KMS-11 (cell line): Measurements from ENCODE around the gene CCRL2.
A peak's percentile ranks its signal among the peaks of the same experiment; 100 is the strongest.

Source experiments
- H2AFZ ChIP-seq: fragments of 200-600 bp; sonication (generic); 2 replicates; pipeline ENCODE4 v1.6.1; 2016; ENCODE audit warnings: antibody characterized with exemption, mixed run types, low read depth
- H3K27ac ChIP-seq: fragments of 200-600 bp; sonication (generic); 2 replicates; pipeline ENCODE4 v1.6.1; 2016; ENCODE audit warnings: mild to moderate bottlenecking, mixed run types
- H3K27me3 ChIP-seq: fragments of 200-600 bp; sonication (generic); 2 replicates; pipeline ENCODE4 v1.6.1; 2017; ENCODE audit warnings: mild to moderate bottlenecking, low read depth, mixed run types, moderate library complexity; ENCODE audit not compliant: insufficient read depth
- H3K36me3 ChIP-seq: fragments of 200-600 bp; sonication (generic); 2 replicates; pipeline ENCODE4 v1.6.1; 2017; ENCODE audit warnings: mild to moderate bottlenecking, mixed run types; ENCODE audit not compliant: insufficient read depth
- H3K4me1 ChIP-seq: fragments of 200-600 bp; sonication (generic); 2 replicates; pipeline ENCODE4 v1.6.1; 2016; ENCODE audit warnings: mild to moderate bottlenecking, low read depth, mixed run types; ENCODE audit not compliant: poor library complexity, severe bottlenecking
- H3K4me2 ChIP-seq: fragments of 200-600 bp; sonication (generic); 2 replicates; pipeline ENCODE4 v1.7.0; 2016; ENCODE audit warnings: mild to moderate bottlenecking, mixed run types
- H3K4me3 ChIP-seq: fragments of 200-600 bp; sonication (generic); IDR thresholded peaks from 2 replicates; pipeline ENCODE4 v1.6.1; 2017; ENCODE audit warnings: low read depth, low read length, mixed read lengths; ENCODE audit not compliant: insufficient read depth
- H3K79me2 ChIP-seq: fragments of 200-600 bp; sonication (generic); 2 replicates; pipeline ENCODE4 v1.6.1; 2016; ENCODE audit warnings: low read depth, mixed run types; ENCODE audit not compliant: insufficient read depth
- H3K9ac ChIP-seq: fragments of 200-600 bp; sonication (generic); 2 replicates; pipeline ENCODE4 v1.6.1; 2016; ENCODE audit warnings: mild to moderate bottlenecking, mixed run types
- H4K20me1 ChIP-seq: fragments of 200-600 bp; sonication (generic); 2 replicates; pipeline ENCODE4 v1.6.1; 2016; ENCODE audit warnings: mild to moderate bottlenecking, mixed run types; ENCODE audit not compliant: insufficient read depth
- CTCF ChIP-seq: fragments of 200-600 bp; sonication (generic); conservative IDR thresholded peaks from 2 replicates; pipeline ENCODE4 v1.6.1; 2017; ENCODE audit warnings: low read depth, mild to moderate bottlenecking, antibody characterized with exemption, low read length, moderate library complexity, mixed read lengths

The CCRL2 gene

GRCh38 chr3:46416125-46416810 is 9.2 kb downstream of the CCRL2 start:
- Histone ChIP-seq H3K27me3 (no peaks in the 10 kb centered on the region), H3K4me3 (no peak overlapping the region), H3K27ac (peak overlapping the region; percentile 69), H3K4me1 (peaks cover 27% of the 10 kb centered on the region), H3K4me2 (peak overlapping the region; percentile 71), H3K9ac (peak overlapping the region; percentile 12; the same call in 1 of the 2 replicates), H2AFZ (no peak overlapping the region; the same call in 1 of the 2 replicates), H4K20me1 (no peaks in the 10 kb centered on the region), H3K79me2 (no peaks in the 10 kb centered on the region), H3K36me3 (no peaks in the 10 kb centered on the region)
- TF ChIP-seq CTCF = no peak

- Histone ChIP-seq H3K27ac (peak overlapping the region; percentile 69), H2AFZ (no peak overlapping the region; the same call in 1 of the 2 replicates), H3K4me2 (peak overlapping the region; percentile 71), H3K9ac (peak overlapping the region; percentile 12; the same call in 1 of the 2 replicates), H3K4me3 (no peak overlapping the region), H4K20me1 (no peaks in the 10 kb centered on the region), H3K36me3 (no peaks in the 10 kb centered on the region), H3K27me3 (no peaks in the 10 kb centered on the region), H3K79me2 (no peaks in the 10 kb centered on the region), H3K4me1 (peaks cover 27% of the 10 kb centered on the region)
- TF ChIP-seq CTCF = no peak
Observed at GRCh38 chr3:46416811-46417510, 9.9 kb downstream of the CCRL2 start.

- no peaks in the 10 kb centered on the region for H3K36me3 ChIP-seq
- H4K20me1 ChIP-seq = no peaks in the 10 kb centered on the region
- H2AFZ ChIP-seq = no peak overlapping the region
- no peak overlapping the region for H3K9ac ChIP-seq
- H3K4me1 ChIP-seq = peaks cover 27% of the 10 kb centered on the region
- no peak overlapping the region for H3K4me2 ChIP-seq
- H3K4me3 ChIP-seq = no peak overlapping the region
- H3K27me3 ChIP-seq = no peaks in the 10 kb centered on the region
- TF ChIP-seq CTCF = no peak
- H3K79me2 ChIP-seq = no peaks in the 10 kb centered on the region
- no peak overlapping the region for H3K27ac ChIP-seq
Observed at GRCh38 chr3:46417841-46418611, 11.0 kb downstream of the CCRL2 start.

- Histone ChIP-seq H3K9ac (no peak overlapping the region), H3K27ac (no peak overlapping the region), H4K20me1 (no peaks in the 10 kb centered on the region), H2AFZ (no peak overlapping the region), H3K36me3 (no peaks in the 10 kb centered on the region), H3K4me3 (no peak overlapping the region), H3K4me1 (peaks cover 26% of the 10 kb centered on the region), H3K27me3 (no peaks in the 10 kb centered on the region), H3K79me2 (no peaks in the 10 kb centered on the region), H3K4me2 (no peak overlapping the region)
- TF ChIP-seq CTCF = no peak
Observed at GRCh38 chr3:46419816-46420215, 12.8 kb downstream of the CCRL2 start.
